Prostate gland (tissue), 2 donors: ENCODE measurements around the gene FAM168A.

Experiments used
- CTCF ChIP-seq, 4 experiments: fragments of 200-600 bp in 2 of 4; fragments of 450-650 bp in 2 of 4; sonication (generic) in 2 of 4; IDR thresholded peaks; 1 replicate in 3 of 4; 2 replicates in 1 of 4; pipeline ENCODE4 v1.5.1; 2016 to 2019; ENCODE audit warnings: antibody characterized with exemption in 4 of 4, mild to moderate bottlenecking in 2 of 4, moderate library complexity in 2 of 4
- POLR2AphosphoS5 ChIP-seq: sonication (generic); formaldehyde crosslinking; IDR thresholded peaks from one replicate; pipeline ENCODE4 v1.6.1; 2017; ENCODE audit warnings: antibody characterized with exemption

DNA sequence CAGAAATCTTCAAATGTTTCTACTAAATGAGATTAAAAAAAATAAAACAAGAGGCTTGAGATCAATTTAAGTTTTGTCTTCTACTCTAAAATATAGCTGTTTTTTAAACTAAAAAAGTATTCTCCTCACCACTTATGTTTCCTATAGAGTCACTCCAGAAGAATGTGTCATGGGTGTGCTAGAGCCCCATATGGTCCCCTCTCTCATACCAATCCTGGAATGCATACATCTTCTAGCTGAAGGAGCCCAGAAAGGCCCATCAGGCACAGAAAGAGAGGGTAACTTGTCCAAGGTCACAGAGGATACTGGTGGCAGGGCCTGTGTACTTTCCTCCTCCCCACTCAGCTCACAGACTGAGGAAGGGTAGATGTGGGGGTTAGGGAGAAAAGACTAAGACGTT, 187.3 kb downstream of the FAM168A start:
- TF ChIP-seq CTCF (IDR thresholded peaks at IDR 0.05) (no peak), POLR2AphosphoS5 (no peak)
